RKO (cell line): ENCODE results near the gene CACNA1F.

Experiments used
- DNase-seq: peaks from one replicate; pipeline ENCODE4 v3.0.0-alpha.2; 2016; ENCODE audit warnings: low spot score

Gene CACNA1F

DNA sequence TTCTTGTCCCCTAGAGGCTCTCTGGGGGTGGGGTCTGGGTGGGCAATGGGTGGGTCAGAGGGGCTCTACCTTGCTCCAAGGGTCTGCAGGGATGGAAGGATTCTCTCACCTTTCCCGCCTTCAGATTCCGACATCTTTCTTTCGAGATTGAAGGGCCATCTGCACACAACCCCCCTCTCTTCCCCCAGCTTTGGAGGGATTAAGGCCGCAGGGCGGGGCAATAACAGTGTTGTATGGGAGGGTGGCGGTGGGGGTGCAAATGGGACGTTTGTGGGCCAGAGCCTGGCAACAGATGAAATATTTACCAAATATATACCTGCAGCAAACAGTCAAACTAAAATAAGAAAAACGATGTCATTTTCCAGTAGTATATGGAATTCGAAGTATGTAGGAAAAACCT, at the start of gene CACNA1F:
CACNA1F (minus strand) TSS at position 165 of the 400 bp plus-strand sequence; CDS start at position 134, 31 bp downstream.
- no peak for DNase-seq

DNA sequence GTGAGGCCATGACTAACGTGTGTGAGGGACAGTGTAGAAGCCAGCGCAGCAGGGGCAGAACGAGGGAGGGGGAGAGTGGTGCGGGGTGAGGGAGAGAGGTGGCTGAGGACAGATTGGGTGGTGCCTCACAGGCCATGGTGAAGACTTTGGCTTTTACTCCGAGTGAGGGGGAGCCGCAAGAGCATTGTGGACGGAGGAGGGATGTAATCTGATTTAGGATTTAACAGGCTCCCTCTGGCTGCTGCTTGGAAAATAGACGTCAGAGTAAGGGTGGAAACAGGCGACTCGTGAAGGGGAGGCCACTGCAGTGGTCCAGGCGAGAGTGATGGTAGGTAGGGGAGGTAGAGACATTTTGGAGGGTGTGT, 49.5 kb upstream of the CACNA1F start:
- DNase-seq, result peak; percentile 50

- no peak for DNase-seq
Observed at GRCh38 chrX:49278081-49278480, 44.9 kb upstream of the CACNA1F start.

DNA sequence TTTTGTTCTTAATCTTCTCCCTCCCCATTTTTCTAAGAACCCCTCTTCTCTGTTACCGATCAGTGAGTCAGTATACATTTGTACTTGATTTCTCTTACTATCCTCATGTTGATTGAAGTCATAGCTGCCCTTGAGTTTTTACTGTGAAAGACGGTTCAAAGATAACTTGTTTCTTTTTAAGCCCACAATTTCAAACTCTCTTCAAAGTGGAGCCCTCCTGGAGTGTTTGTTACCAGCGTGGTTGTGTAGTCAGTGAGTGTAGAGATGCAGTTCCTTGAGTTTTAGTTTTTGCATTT, 44.3 kb upstream of the CACNA1F start:
- no peak for DNase-seq

GRCh38 chrX:49276671-49277534, 43.8 kb upstream of the CACNA1F start:
- DNase-seq, result no peak

DNA sequence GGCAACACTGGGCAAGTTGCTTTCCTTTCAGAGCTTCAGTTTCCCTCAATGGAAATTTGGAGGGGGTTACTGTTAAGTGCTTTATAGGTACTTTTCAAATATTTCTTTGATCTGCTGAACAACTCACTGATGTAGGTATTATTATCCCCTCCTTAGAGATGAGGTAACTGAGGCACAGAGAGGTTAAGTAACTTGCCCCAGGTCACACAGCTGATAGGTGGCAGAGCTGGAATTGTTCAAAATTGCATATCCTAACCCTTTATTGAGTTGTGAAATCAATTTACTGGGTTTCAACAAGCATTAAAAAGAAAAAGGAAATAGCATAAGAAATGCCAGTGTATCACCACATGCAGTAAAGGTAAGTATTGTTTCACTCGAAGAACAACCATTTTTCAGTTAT, 43.1 kb upstream of the CACNA1F start:
- no peak for DNase-seq

DNA sequence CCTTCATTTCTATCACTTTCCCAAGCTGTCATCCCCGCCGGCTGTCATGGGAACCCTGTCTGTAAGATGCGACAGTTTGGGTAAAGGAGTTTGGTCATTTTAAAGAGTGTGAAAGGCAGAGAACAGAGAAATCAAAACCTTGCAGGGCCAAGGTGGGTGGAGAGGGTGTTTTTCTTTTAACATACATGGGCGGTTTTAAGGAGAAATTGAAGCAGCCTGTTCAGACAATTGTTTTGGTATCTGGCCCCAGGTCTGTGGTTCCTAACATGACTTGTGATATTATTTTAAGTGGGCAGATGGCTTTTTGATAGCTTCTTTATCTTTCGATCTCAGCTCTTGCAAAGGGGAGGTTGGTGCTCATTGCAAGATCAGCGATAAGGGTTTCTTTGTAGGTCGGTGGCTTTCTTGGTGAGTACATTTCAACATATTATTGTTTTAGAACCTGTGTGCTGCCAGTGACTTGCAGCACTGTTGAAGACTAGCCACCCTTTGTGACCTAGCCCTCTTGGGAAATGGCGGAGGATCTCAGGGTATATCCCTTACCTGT, 40.1 kb upstream of the CACNA1F start:
- no peak for DNase-seq

DNA sequence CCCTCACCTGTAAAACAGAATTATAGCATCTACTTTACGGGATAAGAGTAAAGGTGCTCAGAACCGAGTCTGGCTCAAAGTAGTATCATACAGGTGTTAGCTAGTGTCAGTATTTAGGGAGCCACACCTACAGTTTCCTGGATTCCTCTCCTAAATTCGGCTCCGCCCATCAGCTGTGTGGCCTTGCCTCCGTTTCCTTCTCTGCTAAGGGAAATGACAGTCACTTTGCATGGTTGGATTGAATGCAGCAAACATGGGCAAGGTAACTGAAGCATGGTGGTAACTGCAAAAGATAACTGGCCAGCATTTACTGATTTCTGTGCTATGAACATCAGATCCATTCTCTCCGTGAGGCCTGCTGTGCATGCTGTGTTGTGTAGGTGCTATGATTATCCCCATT, 39.3 kb upstream of the CACNA1F start:
- DNase-seq, result no peak

GRCh38 chrX:49271341-49271740, 38.2 kb upstream of the CACNA1F start:
- no peak for DNase-seq

GRCh38 chrX:49270249-49270921, 37.2 kb upstream of the CACNA1F start:
- no peak for DNase-seq

GRCh38 chrX:49269767-49270248, 36.7 kb upstream of the CACNA1F start, which contains the start of gene PPP1R3F:
Gene PPP1R3F, plus strand, starts transcription at chrX:49269793. Its CDS starts 77 bp downstream, at chrX:49269870.
- DNase-seq, result no peak

GRCh38 chrX:49269010-49269766, 36.0 kb upstream of the CACNA1F start:
- peak; percentile 96 for DNase-seq

DNA sequence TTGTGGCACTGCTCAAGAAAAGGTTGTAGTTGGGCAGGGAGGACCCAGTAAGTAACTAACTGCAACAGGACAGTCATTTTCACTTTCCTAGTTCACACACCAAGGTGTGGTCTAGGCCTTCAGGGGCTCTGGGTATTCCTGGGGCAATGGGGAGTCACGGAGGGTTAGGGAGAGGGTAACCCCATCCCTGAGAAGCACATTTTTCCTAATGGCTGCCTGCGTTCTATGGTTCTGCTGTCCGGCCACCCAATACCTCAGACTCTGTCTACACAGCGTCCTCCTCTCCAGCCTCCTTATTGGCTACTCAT, 35.5 kb upstream of the CACNA1F start:
- no peak for DNase-seq

DNA sequence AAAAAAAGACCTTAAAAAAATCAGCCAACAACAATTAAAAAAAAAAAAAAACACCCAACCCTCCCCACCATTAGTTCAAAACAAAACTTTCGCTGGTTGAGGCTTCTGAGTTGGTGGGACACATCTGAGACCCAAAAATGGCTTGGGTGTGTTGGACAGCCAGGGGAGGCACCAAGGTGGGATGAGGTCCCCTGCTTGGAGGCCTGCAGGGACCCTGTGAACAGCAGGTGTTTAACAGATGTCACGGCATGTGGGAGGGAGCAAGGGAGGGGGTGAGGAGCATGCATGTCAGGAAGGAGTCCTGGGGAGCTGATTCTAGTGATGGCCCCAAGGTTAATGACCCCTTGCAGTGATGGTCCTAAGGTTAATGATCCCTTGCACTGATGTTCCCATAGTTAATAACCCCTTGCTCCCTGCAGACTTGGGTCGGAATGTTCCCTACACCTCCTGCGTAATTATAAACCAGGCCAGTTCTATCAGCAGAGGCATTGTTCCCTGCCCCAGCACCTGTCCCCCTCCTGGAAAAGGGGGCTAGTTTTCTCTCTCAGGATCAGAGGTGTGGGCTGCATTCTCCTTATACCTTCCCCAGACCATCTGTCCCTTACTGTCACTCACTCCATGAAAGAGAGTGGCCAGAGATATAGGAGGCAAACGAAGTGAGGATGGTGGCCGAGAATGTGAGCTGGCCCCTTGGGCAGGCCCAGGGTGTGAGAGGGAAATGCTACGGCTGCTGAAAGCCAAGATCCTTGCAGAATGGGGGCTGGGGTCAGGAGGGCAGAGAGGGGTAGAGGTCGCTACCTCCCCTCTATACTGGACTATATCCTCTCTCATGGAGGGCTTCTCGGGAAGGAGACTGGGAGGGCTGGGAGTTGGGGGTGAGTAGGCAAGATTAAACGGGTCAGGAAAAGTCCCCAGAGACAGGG, 33.6 kb upstream of the CACNA1F start:
- no peak for DNase-seq

GRCh38 chrX:49264460-49264859, 31.3 kb upstream of the CACNA1F start, which contains the start of gene FOXP3:
Gene FOXP3, minus strand, starts transcription at chrX:49264710. Its CDS starts 6,205 bp downstream, at chrX:49258505.
- DNase-seq, result no peak

DNA sequence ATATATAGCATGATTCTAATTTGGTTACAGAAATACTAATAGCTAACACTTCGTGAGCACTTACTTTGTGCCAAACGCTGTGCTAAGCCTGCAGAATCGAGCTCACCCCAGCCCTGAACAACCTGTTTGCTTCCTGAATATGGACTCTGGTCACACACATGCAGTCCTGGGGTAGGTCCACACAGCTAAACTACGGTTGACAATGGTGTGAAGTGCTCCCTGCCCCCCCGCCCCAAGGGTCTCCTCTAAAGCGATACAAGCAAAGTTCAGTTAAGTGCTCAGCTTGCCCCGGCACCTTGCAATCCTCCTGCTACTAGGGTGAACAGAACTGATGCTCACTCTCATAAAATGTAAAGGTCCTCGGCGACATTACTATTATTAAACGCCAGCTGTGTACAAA, 30.5 kb upstream of the CACNA1F start:
- no peak for DNase-seq

GRCh38 chrX:49262603-49263002, 29.5 kb upstream of the CACNA1F start:
- no peak for DNase-seq

DNA sequence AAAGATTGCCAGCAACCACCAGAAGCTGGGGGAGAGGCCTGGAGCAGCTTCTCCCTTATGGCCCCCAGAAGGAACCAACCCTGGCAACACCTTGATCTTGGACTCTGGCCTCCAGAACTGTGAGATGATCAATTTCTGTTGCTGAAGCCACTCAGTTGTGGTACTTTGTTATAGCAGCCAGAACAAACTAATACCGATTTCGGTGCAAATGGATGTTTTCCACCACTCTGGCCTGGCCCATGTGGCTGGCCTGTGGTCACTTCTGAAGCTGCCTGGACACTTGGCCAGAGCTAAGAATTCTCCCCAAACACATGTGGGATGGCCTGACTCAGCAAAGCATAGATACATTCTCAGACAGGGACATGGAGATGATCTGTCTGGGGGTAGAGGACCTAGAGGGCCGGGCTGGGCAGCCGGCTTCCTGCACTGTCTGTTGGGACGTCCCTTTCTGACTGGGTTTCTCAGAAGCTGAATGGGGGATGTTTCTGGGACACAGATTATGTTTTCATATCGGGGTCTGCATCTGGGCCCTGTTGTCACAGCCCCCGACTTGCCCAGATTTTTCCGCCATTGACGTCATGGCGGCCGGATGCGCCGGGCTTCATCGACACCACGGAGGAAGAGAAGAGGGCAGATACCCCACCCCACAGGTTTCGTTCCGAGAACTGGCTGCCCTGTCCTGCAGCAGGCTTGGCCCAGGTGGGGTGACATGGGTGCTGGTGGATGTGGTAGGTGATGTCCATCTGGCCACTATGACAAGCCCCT, 27.3 kb upstream of the CACNA1F start:
- no peak for DNase-seq

DNA sequence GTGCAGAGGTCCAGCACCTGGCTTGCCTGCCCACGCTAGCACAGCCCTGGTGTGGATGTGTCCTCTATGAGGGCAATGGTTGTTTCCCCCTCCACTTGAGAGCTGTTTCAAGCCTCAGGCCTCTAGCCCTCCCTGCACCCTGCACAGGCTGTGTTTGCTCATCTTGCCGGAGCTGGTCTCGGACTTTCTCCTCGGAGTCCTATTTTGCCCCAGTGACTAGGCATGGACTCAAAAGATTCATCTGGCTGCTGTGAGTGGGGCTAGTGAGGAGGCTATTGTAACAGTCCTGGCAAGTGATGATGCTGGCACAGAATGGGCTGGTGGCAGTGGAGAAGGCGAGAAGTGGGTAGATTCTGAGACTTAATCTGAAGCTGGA, 25.6 kb upstream of the CACNA1F start:
- no peak for DNase-seq

GRCh38 chrX:49257846-49258748, 25.0 kb upstream of the CACNA1F start:
- DNase-seq, result no peak
